Fibroblast of the conjunctiva (primary cell): ENCODE measurements around the gene NEAT1.
A peak's percentile ranks its signal among the peaks of the same experiment; 100 is the strongest.
"Not testable (repeated sequence)": the region's sequence is repeated elsewhere in the genome, so short reads cannot be mapped to it uniquely, and the experiment has no call there.

ENCODE experiments used
- DNase-seq: peaks from one replicate; pipeline ENCODE4 v3.0.0-alpha.2; 2010; ENCODE audit warnings: low read depth

The NEAT1 gene

DNA sequence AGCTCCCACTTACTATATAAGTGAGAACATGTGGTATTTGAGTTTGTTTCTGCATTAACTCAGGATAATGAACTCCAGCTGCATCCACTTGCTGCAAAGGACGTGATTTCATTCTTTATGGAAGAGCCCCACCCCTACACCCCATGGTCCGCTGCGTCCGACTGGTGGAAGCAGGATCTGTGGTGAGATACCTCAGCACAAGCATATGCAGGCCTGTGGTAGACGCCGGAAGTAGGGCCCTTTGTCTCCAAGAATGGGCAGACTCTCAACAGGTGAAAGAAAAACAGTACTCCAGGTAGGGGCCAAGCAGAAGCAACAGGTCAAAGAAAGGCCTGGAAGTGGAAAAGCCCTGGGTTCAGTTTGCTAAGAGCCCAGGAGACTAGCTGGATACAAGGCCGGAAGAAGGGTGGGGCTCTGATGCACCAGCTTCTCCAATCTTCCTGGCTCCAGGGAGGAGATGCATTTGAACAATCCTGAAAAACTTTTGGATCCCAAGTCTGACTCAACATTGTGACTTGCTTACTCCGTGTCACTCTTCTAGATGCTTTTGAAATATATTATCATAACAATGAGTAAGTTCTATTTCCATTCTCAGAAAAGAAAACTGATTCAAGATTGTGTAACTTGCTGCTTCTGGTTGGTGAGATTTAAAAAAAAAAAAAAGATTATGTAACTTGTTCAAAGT lies 30.4 kb downstream of the NEAT1 start:
- DNase-seq, result peak; percentile 78

DNA sequence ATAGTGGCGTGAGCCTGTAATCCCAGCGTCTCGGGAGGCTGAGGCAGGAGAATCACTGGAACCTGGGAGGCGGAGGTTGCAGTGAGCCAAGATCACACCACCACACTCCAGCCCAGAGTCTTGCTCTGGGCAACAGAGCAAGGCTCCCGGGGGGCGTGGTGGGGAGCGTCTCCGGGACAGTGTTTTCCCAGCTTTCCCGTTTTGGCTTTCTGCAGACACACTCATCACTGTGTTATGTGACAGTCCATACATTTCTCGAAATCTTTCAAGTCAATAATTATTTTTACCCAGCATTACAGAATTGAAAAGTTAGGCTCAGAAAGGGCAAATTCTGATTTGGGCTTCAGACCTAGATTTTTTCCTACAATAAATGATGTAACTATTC lies 31.7 kb downstream of the NEAT1 start:
- no peak for DNase-seq

DNA sequence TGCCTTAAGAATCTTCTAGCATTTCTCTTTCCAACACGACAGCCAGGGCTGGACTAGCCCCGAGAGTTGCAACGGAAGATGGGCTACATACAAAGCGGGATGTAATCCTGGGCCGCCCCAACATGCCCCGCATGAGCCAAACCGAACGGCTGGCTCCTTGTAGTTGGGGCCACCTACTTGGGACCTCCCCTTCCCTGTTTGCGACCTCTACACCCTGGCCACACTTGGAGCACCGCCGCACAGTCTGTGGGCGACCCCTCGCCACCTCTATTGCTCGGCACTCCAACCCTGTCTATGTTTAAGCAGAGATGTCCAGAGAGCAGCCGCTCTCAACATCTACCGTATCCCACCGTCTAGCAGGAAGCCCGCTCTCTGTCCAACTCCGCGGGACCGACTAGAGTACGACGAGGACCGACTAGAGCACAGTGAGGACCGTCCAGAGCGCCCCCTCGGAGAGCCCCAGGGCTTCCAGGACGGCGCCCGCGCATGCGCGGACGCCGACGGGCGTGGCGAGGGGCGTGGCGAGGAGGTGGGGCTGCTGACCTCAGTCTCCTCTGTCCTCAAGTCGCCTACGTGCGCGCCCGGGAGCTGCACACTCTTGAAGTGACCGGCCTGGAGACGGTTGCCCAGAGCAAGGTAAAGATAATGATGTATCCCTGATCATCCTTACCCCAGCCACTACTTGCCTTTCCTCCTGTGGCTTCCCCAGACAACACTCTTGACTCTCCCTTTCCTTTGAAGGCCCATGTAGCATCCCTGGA lies 32.3 kb downstream of the NEAT1 start:
- DNase-seq, result peak; percentile 76

DNA sequence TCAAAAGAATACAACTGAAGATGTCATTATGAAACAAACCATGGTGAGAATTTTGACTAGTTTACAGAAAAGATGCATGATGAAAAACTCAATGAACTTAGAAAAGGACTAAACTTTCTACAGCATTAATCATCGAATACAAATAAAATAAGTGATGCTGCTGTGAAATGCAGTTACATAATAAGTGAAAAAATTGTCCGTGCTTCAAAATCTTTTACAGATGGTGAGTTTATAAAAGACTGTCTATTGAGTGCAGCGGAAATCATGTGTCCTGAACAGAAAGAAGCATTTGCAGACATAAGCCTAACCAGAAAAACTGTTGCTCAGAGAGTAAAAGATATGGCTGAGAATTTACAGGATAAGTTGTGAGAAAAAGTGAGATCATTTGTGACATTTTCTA lies 33.8 kb downstream of the NEAT1 start:
- no peak for DNase-seq

DNA sequence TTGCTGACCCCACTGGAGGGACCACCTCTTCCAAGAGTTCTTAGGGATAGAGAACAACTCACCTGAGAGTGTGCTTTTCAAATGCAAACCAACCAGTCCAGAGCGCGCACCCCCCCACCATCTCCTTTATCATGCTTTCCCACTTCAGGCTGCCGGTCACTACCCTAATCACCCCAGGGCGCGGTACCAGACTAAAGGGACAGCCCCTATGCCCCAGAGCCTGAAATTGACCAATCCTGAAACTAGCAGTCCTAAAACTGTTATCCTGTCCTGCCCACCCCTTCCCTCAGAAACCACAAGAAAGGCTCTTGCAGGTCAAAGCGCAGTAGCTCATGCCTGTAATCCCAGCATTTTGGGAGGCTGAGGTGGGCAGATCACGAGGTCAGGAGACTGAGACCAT lies 37.0 kb downstream of the NEAT1 start:
- DNase-seq, result no peak

DNA sequence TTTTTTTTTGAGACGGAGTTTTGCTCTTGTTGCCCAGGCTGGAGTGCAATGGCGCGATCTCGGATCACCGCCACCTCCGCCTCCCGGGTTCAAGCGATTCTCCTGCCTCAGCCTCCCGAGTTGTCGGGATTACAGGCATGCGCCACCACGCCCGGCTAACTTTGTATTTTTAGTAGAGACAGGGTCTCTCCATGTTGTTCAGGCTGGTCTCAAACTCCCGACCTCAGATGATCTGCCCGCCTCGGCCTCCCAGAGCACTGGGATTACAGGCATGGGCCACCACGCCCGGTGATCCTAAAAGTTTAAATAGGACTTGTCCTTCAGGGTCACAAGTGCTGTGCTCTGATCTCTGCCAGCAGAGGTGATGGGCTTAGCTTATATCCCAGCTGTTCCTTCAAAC lies 42.9 kb downstream of the NEAT1 start:
- not testable (repeated sequence) for DNase-seq

DNA sequence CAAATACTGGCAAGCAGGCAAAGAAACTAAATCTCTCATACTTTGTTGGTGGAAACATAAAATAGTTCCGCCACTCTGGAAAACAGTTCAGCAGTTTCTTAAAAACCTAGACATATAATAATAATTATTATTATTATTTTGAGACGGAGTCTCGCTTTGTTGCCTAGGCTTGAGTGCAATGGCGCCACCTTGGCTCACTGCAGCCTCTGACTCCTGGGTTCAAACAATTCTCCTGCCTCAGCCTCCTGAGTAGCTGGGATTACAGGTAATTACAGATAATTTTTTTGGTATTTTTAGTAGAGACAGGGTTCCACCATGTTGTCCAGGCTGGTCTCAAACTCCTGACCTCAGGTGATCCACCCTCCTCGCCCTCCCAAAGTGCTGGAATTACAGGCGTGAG lies 44.7 kb downstream of the NEAT1 start:
- DNase-seq, result not testable (repeated sequence)

DNA sequence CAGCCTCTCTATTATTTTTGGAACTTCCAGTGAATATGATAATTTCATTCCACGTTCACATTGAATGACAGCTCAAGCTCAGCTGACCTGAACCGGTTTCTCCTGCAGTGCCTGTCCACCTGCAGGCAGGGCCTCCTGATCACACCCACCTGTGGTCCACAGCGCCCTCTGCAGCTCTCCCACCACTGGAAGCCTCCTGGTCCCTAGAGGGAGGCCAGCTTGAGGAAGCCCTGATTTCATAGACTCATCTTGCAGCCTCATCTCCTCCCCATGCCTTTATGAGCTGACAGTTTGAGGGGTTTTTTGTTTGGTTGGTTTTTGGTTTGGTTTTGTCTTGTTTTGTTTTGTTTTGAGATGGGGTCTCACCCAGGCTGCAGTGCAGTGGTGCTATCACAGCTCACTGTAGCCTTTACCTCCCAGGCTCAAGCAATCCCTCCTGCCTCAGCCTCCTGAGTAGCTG lies 46.3 kb downstream of the NEAT1 start:
- no peak for DNase-seq

DNA sequence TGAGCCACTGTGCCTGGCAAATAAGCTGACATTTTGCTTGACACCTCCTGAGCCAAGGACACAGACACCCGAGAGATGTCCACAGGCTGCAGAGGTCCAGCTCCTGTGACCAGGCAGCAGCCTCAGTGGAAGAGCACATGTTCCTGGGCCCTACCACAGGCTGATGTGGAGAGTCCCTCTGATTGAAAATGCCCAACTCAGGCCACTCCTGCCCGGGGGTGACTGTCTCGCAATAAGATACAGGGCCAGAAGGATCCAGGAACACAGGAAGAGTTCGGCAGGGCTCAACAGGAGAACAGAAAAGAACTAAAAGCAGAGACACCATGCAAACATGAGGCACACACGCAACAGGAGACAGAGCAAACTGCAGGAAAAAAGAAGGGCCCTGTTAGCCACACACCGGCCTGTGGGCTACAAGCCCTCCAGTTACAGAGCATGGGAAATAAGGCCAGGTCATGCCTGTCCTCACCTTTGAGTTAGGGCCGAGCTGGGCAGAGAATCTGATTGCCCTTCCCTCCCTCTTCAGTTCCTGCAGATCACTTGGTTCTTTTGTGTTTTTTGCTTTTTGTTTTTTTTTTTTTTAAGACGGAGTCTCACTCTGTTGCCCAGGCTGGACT lies 47.9 kb downstream of the NEAT1 start:
- DNase-seq, result no peak

DNA sequence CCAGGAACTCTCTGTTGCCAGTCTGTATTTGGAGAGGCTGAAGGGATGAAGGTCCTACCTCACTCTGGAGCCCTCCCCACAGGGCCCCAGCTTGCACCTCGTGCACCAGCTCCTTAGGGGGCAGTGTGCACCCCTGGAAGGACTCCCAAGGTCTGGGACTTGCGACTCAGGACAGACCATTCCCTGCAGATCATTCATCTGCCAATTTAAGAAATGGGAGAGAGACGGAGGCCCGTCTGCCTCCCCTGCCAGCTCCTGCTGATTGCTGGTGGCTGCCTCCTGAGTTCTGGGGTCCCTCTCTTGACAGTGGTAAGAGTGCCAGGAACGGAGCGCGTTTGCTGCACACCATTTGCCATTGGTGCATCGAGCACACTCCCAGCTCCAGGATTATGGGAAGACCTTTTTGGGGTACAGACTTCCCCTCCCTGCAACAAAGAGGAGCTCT lies 48.9 kb downstream of the NEAT1 start:
- no peak for DNase-seq

DNA sequence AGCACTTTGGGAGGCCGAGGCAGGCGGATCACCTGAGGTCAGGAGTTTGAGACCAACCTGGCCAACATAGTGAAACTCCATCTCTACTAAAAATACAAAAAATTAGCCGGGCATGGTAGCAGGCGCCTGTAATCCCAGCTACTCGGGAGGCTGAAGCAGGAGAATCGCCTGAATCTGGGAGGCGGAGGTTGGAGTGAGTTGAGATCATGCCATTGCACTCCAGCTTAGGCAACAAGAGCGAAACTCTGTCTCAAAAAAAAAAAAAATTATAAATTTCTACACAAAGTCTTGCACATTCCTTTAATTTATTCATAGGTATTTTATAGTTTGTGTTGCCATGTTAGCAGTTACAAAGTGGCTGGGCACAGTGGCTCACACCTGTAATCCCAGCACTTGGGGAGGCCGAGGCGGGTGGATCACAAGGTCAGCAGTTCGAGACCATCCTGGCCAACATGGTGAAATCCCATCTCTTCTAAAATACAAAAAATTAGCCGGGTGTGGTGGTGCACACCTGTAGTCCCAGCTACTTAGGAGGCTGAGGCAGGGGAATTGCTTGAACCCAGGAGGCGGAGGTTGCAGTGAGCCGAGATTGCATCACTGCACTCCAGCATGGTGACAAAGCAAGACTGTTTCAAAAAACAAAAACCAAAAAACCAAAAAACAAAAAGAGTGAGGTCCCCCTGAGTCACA lies 50.1 kb downstream of the NEAT1 start:
- not testable (repeated sequence) for DNase-seq

DNA sequence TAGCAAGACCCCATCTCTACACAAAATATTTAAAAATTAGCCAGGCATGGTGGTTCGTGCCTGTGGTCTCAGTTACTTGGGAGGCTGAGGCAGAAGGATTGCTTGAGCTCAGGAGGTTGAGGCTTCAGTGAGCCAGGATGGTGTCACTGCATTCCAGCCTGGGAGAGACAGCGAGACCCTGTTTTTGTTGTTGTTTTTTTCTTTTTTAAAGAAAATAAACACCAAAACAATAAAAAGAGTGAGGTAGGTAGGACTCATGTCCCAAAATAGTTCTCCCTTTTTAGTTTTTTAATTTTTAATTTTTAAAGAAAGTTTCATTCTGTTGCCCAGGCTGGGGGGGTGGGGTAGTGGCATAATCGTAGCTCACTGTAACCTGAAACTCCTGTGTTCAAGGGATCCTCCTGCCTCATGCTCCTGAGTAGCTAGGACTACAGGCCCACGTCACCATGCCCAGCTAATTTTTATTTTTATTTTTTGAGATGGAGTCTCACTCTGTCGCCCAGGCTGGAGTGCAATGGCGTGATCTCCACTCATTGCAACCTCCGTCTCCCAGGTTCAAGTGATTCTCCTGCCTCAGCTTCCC lies 50.8 kb downstream of the NEAT1 start:
- no peak for DNase-seq

DNA sequence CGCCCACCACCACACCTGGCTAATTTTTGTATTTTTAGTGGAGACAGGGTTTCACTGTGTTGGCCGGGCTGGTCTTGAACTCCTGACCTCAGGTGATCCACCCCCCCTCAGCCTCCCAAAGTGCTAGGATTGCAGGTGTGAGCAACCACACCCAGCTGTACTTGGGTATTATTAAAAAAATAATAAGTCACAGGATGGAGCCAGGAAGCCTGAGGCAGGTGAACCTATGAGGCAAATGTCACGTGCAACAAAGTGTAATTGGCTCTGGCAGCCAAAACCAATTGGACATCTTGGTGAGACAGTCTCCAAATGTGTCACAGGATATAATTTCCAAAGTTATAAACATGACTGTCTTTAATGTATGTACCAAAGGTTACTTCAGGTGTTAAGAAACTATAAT lies 52.3 kb downstream of the NEAT1 start:
- DNase-seq, result no peak

DNA sequence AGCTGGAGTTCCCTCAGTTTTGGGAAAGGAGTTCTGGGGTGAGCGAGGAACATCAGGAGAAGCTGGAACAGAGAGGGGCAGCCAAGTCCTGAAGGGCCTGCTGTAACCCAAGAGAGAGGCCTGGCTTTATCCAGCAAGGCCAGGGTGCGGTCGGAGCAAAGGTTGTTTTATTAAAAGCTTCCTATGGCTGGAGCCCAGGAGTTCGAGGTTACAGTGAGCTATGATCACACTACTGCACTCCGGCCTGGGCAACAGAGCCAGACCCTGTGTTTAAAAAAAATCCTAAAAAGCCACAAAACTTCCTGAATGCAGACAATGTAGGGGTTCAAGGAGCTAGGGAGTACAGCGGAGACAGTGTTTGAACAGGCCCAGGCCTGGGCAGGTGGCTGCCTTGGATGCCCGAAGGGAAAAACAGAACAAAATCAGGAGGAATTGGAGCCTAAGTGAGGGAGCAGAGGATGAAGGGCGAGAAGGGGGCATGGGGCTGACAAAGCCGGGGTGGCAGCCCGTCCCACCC lies 54.1 kb downstream of the NEAT1 start:
- no peak for DNase-seq

DNA sequence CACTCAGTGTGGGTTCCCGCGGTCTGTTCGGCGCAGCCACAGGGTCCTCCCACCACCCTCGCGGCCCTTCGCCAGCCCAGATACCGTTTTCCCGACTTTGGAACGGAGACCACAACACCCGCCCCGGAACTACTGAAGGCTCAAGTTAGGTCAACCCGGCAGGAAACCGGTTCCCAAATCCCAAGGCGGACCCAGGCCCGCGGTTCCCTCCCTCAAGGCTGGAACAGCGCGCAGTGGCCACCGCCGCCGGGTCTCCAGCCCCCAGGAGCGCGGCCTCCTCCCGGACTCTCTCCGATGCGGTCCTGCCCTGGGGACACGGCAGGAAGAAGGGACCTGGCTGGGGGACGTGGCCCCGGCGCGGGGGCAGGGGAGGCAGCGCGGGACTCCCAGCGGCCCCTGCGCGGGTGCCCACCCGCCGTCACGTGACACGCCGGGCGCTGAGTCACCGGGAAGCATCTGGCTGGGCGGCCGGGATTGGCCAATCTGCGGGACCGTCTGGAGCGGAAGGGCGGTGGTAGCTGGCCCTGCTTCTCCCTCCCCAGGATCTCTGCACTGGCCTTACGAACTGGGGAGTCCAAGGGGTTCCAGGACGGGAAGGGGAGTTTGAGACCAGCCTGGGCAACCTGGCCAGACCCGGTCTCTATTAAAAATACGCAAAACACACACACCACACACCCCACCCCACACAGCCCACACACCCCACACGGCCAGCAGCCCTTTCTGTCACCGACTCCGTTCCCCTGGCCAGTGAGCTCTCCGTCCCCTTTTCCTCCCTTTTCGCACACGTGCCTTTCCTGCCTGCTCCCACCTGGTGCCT lies 54.8 kb downstream of the NEAT1 start:
- DNase-seq, result peak; percentile 89

DNA sequence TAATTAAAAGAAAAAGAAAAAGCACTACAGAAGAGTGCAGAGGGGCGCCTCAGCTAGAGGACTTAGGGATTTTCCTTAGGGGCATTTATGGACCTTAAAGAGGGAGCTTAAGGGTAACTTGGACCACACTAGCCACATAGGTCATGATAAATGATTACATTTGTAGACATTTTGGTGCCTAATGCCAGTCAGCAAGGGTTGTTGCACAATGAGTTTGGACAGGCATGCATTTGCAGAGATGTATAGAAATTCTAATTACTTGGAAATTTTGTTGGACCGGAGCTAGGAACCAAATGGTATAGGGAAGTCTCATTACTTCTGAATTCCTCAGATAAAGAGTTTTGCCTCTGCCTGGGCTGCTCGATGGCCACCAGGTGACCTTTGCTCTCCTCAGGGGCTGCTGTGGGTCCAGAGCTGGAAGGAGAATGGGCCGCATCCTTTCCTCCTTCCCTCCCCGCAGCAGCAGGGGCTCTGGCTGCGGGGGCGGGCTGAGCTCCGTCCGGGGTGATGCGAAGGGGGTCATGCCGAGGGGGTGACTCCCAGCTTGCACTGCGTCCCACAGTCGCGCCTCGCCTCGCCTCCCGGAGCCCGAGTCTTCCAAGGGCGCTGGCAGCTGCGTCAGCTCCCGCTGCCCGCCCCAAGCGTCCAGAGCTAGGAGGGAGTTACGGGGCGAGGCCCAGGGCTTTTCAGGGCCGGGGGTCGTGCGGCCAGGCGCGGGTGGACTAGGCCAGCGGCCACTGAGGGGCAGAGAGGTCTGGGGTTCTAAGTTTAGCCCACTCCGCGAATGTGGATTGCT lies 56.0 kb downstream of the NEAT1 start:
- DNase-seq, result no peak

DNA sequence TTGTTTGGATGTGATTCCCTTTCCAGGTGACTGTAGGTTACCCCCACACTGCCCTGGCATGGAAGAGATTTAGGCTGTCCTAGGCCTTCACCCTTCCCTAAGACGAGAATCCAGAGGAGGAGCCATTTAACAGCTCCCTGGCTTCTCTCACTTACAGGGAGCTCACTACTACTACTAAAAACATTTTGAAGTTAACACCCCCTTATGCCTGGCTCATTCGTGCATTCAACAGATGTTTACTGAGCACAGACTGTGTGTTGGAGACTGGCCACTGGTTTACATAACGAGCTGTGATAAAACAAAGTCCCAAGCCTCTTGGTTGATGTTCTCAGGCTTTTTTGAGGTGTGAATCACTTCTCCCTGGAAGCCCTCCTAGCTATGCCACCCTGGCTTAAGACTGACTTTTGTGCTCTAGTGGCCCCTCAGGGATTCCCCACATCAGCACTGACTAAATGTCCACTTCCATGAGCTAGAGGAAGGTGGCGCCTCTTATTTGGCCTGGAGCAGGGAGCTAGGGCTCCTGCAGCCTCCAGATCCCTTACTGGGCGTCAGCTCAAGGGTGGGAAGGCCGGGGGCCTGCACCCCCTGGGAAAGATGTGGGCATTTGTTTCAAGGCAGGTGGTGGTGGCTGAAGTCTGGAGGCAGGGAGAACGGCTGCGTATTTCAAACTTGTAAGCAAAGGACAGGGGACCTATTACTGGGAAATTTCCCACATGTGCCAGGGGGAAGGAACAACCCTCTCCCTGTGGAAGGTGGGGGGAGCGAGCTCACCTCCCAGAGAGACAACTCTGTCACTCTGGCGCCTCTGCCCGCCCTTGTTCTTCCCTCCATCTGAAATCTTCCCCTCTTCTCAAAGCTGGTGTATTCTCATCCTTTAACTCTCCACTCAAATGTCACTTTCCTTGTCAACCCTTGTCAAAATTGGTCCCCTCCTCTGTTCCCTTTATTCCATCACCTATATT lies 56.9 kb downstream of the NEAT1 start:
- DNase-seq, result no peak

DNA sequence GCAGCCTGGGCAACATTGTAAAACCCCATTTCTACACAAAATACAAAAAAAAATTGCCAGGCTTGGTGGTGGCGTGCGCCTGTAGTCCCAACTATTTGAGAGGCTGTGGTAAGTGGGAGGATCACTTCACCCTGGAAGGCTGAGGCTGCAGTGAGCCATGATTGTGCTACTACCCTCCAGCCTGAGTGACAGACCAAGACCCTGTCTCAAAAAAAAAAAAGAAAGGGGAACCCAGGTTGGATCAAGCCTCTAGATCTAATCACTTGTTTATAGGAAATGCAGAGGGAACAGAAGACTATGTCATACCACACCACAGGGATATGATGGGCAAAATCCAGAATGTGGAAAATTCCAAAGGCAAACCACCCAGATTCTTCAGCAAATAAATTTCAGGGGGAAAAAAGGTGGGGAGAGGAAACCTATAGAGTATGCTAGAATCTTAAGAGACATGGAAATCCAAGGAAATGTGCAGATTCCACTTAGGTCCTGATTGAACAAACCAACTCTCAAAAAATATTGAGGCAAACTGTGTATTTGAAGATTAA lies 59.8 kb downstream of the NEAT1 start:
- DNase-seq, result no peak

DNA sequence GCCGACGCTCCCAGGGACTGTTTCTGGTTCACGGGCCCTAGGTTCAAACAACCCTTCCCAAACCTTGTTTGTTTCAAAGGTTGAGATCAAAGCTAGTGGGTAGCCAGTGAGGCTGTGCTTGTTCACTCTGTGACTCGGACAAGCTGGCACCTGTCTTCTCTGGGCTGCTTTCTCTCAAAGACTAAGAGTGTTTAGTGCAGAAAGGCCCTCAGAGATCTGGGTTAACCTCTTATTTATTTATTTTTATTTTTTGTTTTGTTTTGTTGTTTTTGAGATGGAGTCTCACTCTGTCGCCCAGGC lies 63.3 kb downstream of the NEAT1 start:
- no peak for DNase-seq
